ENCODE measurements around the gene GSTM5. TPM values are rescaled to one million over a fixed set of nuclear protein-coding genes. Genes with fewer than 3 reads are reported as not detected.
A peak's percentile ranks its signal among the peaks of the same experiment; 100 is the strongest.
"Not testable (repeated sequence)": the region's sequence is repeated elsewhere in the genome, so short reads cannot be mapped to it uniquely, and the experiment has no call there.

GSTM5 gene
- total RNA-seq, 1 experiment from 2014 or later, result 0.48 TPM

DNA sequence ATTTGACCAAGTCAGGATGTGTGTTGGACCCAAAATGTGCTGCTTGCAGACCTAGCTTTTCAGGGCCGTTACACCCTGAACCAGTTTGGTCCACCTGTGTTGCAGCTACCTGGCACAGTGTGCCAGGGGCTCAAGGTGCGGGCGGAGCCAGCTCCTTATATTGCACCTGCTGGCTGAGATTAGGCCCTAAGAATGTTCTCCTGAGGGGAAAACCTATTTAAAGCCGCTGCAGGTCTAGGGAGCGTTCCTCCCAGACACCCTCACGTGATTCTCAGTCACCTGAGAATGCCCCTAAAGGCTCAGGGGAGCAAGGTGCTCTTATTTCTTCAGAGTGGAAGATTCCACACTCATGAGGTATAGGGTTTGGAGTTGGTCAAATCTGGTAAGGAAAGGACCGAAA, 16.8 kb downstream of the GSTM5 start:
- DNase-seq (ENCODE audit: low read depth), result no peak

- DNase-seq (ENCODE audit: low read depth), result no peak
Measured at GRCh38 chr1:109730666-109731065, 18.6 kb downstream of the GSTM5 start.

DNA sequence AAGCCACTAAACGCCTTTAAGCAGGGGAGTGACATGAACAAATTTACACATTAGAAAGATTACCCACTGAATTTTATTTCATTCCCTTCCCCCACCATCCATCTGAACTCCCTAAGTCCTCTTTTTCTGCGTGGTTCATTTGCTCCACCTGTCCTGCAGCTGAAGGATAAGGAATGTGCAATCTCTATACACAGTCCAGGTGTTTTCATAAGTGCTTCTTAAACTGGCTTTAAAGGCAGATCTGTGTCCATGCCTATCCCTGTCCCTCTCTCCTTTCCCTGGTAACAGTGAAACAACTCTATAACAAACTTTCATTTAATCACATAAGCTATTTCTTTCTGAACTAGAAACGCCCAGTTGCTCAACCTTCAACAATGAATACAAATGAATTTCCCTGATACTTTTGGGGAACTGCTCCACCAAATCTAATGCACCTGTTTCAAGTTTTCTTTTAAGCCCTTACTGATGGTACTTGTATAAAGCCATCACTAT, 20.4 kb downstream of the GSTM5 start:
- DNase-seq (ENCODE audit: low read depth), result no peak

DNA sequence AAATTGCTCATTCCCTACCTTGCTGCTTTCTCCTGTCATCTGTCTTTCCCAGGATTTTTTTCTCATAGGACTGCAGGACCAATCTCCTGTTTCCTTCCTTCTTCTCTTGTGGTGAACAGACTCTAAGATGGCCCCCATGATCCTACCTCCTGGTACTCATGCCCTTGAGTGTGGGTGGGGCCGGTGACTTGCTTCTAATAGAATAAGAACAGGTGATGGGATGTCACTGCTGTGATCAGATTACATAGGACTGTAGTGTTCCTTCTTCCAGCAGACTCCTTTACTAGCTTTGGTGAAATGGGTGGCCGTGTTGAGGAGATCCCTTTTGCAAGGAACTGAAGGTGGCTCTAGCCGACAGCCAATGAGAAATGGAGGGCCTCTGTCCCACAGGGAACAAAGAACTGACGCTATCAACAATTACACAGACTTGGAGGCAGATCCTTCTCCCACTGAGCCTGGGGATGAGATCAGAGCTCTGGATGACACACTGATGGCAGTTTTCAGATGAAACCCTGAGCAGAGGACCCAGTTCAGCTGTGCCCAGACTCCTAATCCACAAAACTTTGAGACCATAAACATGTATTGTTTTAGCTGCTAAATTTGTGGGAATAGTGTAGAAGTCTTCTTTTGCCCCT, 21.3 kb downstream of the GSTM5 start:
- DNase-seq (ENCODE audit: low read depth), result no peak

GRCh38 chr1:109739738-109740614, 27.9 kb downstream of the GSTM5 start:
- DNase-seq (ENCODE audit: low read depth), result peak; percentile 75

- no peak for DNase-seq (ENCODE audit: low read depth)
Measured at GRCh38 chr1:109740615-109741373, 28.7 kb downstream of the GSTM5 start, which contains the start of gene GSTM3. Gene GSTM3 (minus strand): TSS chr1:109741038. CDS start chr1:109740287, 751 bp downstream.

DNA sequence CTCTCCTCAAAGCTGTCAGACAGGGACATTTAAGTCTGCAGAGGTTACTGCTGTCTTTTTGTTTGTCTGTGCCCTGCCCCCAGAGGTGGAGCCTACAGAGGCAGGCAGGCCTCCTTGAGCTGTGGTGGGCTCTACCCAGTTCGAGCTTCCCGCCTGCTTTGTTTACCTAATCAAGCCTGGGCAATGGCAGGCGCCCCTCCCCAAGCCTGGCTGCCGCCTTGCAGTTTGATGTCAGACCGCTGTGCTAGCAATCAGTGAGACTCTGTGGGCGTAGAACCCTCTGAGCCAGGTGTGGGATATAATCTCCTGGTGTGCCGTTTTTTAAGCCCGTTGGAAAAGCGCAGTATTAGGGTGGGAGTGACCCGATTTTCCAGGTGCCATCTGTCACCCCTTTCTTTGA, 36.3 kb downstream of the GSTM5 start:
- not testable (repeated sequence) for DNase-seq (ENCODE audit: low read depth)

- no peak for DNase-seq (ENCODE audit: low read depth)
Measured at GRCh38 chr1:109749221-109749620, 37.2 kb downstream of the GSTM5 start.

GRCh38 chr1:109750241-109750882, 38.3 kb downstream of the GSTM5 start:
- DNase-seq (ENCODE audit: low read depth), result no peak

GRCh38 chr1:109750920-109751319, 38.9 kb downstream of the GSTM5 start:
- DNase-seq (ENCODE audit: low read depth), result no peak

GRCh38 chr1:109751531-109752260, 39.6 kb downstream of the GSTM5 start:
- DNase-seq (ENCODE audit: low read depth), result no peak

- DNase-seq (ENCODE audit: low read depth), result no peak
Measured at GRCh38 chr1:109754738-109755137, 42.7 kb downstream of the GSTM5 start.

GRCh38 chr1:109756325-109756724, 44.3 kb downstream of the GSTM5 start:
- DNase-seq (ENCODE audit: low read depth), result not testable (repeated sequence)

DNA sequence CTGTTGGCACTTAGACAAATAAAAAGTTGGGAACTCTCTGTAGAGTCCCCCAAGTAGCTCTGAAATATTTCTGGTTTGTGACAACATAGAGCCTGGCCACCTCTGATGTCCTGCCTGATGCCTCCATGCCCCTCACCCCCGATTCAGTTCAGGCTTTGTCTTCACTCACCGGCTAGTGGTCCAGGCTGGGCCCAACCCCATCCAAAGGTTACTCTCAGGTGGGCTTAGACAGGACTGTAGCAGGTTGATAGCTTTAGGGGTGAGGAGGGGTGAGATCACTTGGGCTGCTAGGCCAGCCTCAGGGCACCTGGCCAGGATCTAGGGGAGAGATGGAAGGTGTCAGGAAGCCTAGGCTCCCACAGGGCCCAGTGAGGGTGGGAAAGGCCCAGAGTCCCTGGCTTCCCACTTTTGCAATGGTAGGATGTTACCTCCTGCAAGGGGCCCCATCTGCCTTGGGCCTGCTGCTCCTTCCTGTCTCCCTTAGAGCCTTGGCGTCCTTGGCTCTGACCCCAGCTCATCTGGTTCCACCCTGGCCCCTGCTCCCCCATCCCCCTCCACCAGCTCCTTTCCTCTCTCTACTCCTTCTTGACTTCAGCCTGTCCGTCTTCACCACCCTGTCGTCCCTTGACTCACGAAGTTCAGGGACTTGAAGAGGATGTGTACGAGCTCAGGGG, 44.9 kb downstream of the GSTM5 start:
- no peak for DNase-seq (ENCODE audit: low read depth)

DNA sequence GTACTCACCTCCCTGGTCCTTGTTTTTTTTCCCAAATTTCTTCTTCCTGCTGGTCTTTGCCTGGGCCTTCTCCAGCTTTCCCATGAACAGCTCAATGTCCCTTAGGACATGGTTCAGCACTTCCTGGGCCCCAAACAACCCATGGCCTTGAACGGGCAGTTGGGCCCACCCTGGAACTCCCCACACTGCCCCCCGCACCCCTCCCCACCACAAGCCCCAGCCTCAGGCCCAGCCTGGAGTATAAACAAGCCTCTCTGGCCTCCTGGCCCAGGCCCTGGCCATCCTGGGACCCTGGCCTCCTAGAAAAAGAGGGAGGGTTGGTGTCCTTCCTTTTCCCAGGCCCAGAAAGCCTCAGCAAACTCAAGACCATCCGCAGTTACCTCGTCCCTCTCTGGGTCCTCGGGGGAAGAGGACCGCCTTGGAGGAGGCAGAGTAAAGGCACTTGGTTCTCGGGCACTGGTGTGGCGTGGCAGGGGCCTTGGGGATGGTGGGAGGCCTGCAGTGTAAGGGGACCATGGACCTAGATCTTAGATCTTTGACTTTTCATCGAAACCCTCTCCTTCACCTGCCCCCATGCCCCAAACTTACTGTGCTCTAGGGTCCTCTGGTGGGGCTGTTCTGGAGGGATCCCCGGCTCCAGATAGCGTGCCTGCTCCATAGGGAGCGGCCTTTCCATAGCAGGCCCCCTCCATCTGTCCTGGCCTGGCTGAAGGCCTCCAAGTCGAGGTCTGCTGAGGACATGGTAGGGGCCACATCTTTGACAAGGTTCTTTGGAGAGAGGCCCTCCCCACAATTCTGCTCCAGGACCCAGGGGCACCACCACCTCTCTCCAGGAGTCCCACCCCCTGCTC, 46.1 kb downstream of the GSTM5 start:
- no peak for DNase-seq (ENCODE audit: low read depth)

GRCh38 chr1:109759513-109760334, 47.7 kb downstream of the GSTM5 start:
- DNase-seq (ENCODE audit: low read depth), result no peak

GRCh38 chr1:109760581-109761226, 48.7 kb downstream of the GSTM5 start:
- DNase-seq (ENCODE audit: low read depth), result no peak
